Measurements from ENCODE around the gene RNASE13.

RNASE13 gene

DNA sequence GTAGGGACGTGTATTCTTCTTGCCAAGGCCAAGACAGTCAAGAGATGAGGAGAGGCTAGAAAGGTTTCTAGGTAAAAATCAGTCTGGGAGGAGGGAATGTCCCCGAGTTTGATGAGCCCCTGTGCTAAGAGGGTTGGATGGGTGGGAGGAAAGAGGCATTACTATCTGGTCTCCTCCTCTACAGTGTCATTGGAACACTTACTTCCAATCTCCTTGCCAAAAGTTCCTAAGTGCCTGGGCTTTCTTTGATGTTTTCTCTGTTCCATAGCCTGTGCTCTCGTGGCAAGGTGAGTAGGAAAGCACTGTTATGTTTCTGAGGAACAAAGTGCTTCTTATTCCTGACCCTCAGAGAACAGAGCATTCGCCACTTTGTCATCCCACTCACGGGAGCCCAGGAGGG lies at the start of gene RNASE13:
RNASE13 (minus strand) TSS at position 101 of the 400 bp plus-strand sequence. CDS start 519 bp downstream, outside the sequence.
- H3K27me3 ChIP-seq (ENCODE audit: insufficient read depth, low read depth, severe bottlenecking): no peaks in the 10 kb centered on the region
- TF ChIP-seq, protein P1, sequence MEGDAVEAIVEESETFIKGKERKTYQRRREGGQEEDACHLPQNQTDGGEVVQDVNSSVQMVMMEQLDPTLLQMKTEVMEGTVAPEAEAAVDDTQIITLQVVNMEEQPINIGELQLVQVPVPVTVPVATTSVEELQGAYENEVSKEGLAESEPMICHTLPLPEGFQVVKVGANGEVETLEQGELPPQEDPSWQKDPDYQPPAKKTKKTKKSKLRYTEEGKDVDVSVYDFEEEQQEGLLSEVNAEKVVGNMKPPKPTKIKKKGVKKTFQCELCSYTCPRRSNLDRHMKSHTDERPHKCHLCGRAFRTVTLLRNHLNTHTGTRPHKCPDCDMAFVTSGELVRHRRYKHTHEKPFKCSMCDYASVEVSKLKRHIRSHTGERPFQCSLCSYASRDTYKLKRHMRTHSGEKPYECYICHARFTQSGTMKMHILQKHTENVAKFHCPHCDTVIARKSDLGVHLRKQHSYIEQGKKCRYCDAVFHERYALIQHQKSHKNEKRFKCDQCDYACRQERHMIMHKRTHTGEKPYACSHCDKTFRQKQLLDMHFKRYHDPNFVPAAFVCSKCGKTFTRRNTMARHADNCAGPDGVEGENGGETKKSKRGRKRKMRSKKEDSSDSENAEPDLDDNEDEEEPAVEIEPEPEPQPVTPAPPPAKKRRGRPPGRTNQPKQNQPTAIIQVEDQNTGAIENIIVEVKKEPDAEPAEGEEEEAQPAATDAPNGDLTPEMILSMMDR (IDR thresholded peaks at IDR 0.05; ENCODE audit: low read depth, low read length): no peak
- no peaks in the 10 kb centered on the region for H3K36me3 ChIP-seq
- H3K27ac ChIP-seq: no peak within 1 kb of the TSS
- DNase-seq: no peak
- no peak within 1 kb of the TSS for H3K4me3 ChIP-seq (ENCODE audit: low read depth, low read length)
- no peaks in the 10 kb centered on the region for H3K9me3 ChIP-seq (ENCODE audit: severe bottlenecking)

DNA sequence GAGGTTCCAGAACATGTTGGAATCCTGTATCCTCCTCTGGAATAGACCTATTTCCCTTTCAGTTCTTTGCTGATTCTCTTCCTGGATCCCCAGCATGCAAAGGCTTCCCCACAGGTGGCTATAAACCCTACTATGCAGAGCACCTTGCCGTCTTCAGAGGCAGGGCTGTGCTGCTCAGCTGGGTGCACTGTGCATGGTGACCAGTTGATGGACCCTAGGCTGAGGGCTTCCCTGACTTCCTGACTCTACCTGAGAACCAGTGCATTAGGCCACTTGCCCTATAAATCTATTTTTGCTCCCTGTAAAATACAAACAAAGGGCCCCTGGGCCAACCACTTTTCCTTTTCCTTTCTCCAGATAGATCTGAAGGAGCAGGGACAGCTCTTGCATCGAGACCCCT lies 49.8 kb upstream of the RNASE13 start:
- peaks cover 53% of the 10 kb centered on the region for H3K36me3 ChIP-seq
- H3K27ac ChIP-seq: no peak overlapping the region
- H3K9me3 ChIP-seq (ENCODE audit: severe bottlenecking): no peaks in the 10 kb centered on the region
- TF ChIP-seq, protein P1 (IDR thresholded peaks at IDR 0.05; ENCODE audit: low read depth, low read length): no peak
- H3K4me3 ChIP-seq (ENCODE audit: low read depth, low read length): no peak overlapping the region
- H3K27me3 ChIP-seq (ENCODE audit: insufficient read depth, low read depth, severe bottlenecking): no peaks in the 10 kb centered on the region
- DNase-seq: no peak

GRCh38 chr14:21083565-21084325 lies 49.1 kb upstream of the RNASE13 start:
- no peak overlapping the region for H3K27ac ChIP-seq

DNA sequence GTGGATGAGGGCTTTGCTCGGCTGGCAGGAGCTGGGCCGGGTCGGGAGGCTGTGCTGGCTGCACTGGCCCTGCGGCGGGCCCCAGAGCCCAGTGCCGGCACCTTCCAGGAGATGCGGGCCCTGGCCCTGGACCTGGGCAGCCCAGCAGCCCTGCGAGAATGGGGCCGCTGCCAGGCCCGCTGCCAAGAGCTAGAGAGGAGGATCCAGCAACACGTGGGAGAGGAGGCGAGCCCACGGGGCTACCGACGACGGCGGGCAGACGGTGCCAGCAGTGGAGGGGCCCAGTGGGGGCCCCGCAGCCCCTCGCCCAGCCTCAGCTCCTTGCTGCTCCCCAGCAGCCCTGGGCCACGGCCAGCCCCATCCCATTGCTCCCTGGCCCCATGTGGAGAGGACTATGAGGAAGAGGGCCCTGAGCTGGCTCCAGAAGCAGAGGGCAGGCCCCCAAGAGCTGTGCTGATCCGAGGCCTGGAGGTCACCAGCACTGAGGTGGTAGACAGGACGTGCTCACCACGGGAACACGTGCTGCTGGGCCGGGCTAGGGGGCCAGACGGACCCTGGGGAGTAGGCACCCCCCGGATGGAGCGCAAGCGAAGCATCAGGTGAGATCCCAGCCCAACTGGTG lies 47.0 kb upstream of the RNASE13 start:
- H3K27me3 ChIP-seq (ENCODE audit: insufficient read depth, low read depth, severe bottlenecking): no peaks in the 10 kb centered on the region
- TF ChIP-seq, protein P1 (IDR thresholded peaks at IDR 0.05; ENCODE audit: low read depth, low read length): no peak
- no peak for DNase-seq
- H3K36me3 ChIP-seq: peaks cover 39% of the 10 kb centered on the region
- H3K9me3 ChIP-seq (ENCODE audit: severe bottlenecking): no peaks in the 10 kb centered on the region
- H3K27ac ChIP-seq: no peak overlapping the region
- no peak overlapping the region for H3K4me3 ChIP-seq (ENCODE audit: low read depth, low read length)

More at GRCh38 chr14:21083565-21084325, 49.1 kb upstream of the RNASE13 start:
- Histone ChIP-seq H3K4me3 (ENCODE audit: low read depth, low read length) (no peak overlapping the region), H3K36me3 (peaks cover 49% of the 10 kb centered on the region), H3K9me3 (ENCODE audit: severe bottlenecking) (no peaks in the 10 kb centered on the region), H3K27me3 (ENCODE audit: insufficient read depth, low read depth, severe bottlenecking) (no peaks in the 10 kb centered on the region)
- no peak for DNase-seq
- TF ChIP-seq, protein P1 (IDR thresholded peaks at IDR 0.05; ENCODE audit: low read depth, low read length): no peak

- TF ChIP-seq, protein P1 (IDR thresholded peaks at IDR 0.05; ENCODE audit: low read depth, low read length): no peak
- peaks cover 40% of the 10 kb centered on the region for H3K36me3 ChIP-seq
- no peak for DNase-seq
- H3K9me3 ChIP-seq (ENCODE audit: severe bottlenecking): no peaks in the 10 kb centered on the region
- no peak overlapping the region for H3K27ac ChIP-seq
- no peaks in the 10 kb centered on the region for H3K27me3 ChIP-seq (ENCODE audit: insufficient read depth, low read depth, severe bottlenecking)
- no peak overlapping the region for H3K4me3 ChIP-seq (ENCODE audit: low read depth, low read length)
Measured at GRCh38 chr14:21078726-21079125, 44.1 kb upstream of the RNASE13 start.
